T-helper 2 cell treated with Interferon-gamma antibody and Interleukin-4, amounts not matched to agents 5 μg/mL and 100 μg/mL, for 36 hours (primary cell): ENCODE results near the gene NXN.

Experiments used
- DNase-seq: peaks from one replicate; pipeline ENCODE4 v3.0.0; 2021; ENCODE audit warnings: low spot score
- H3K27ac Mint-ChIP-seq: one replicate; pipeline ENCODE4 v1.8.0; 2021; ENCODE audit warnings: mild to moderate bottlenecking, mixed read lengths
- H3K27me3 Mint-ChIP-seq: one replicate; pipeline ENCODE4 v1.8.0; 2021; ENCODE audit warnings: low read depth, mixed read lengths
- H3K36me3 Mint-ChIP-seq: one replicate; pipeline ENCODE4 v1.8.0; 2021; ENCODE audit warnings: low read depth, mixed read lengths
- H3K4me1 Mint-ChIP-seq: one replicate; pipeline ENCODE4 v1.8.0; 2021; ENCODE audit warnings: low read depth, mixed read lengths
- H3K4me3 Mint-ChIP-seq: one replicate; pipeline ENCODE4 v1.8.0; 2022; ENCODE audit warnings: mild to moderate bottlenecking, moderate library complexity, mixed read lengths
- H3K9me3 Mint-ChIP-seq: one replicate; pipeline ENCODE4 v1.8.0; 2021; ENCODE audit warnings: mixed read lengths

The NXN gene

GRCh38 chr17:897970-898619, 81.5 kb downstream of the NXN start:
- Mint-ChIP-seq H3K9me3 (no peaks in the 10 kb centered on the region), H3K27me3 (peaks cover 15% of the 10 kb centered on the region), H3K4me1 (no peaks in the 10 kb centered on the region), H3K27ac (no peak overlapping the region), H3K4me3 (no peak overlapping the region), H3K36me3 (no peaks in the 10 kb centered on the region)
- no peak for DNase-seq

- H3K4me3 Mint-ChIP-seq = no peak overlapping the region
- DNase-seq = no peak
- no peaks in the 10 kb centered on the region for H3K36me3 Mint-ChIP-seq
- H3K27me3 Mint-ChIP-seq = peaks cover 15% of the 10 kb centered on the region
- no peaks in the 10 kb centered on the region for H3K9me3 Mint-ChIP-seq
- no peak overlapping the region for H3K27ac Mint-ChIP-seq
- H3K4me1 Mint-ChIP-seq = no peaks in the 10 kb centered on the region
These were observed 82.5 kb downstream of the NXN start for GRCh38 chr17:896953-897661.

GRCh38 chr17:896454-896853, 83.1 kb downstream of the NXN start:
- no peaks in the 10 kb centered on the region for H3K4me1 Mint-ChIP-seq
- H3K36me3 Mint-ChIP-seq = no peaks in the 10 kb centered on the region
- no peak overlapping the region for H3K4me3 Mint-ChIP-seq
- no peak overlapping the region for H3K27ac Mint-ChIP-seq
- DNase-seq = no peak
- H3K27me3 Mint-ChIP-seq = peaks cover 15% of the 10 kb centered on the region
- H3K9me3 Mint-ChIP-seq = no peaks in the 10 kb centered on the region

GRCh38 chr17:892958-893357, 86.6 kb downstream of the NXN start:
- H3K27me3 Mint-ChIP-seq = peaks cover 16% of the 10 kb centered on the region
- no peaks in the 10 kb centered on the region for H3K36me3 Mint-ChIP-seq
- DNase-seq = no peak
- H3K4me3 Mint-ChIP-seq = no peak overlapping the region
- peaks cover 3% of the 10 kb centered on the region for H3K4me1 Mint-ChIP-seq
- no peak overlapping the region for H3K27ac Mint-ChIP-seq
- no peaks in the 10 kb centered on the region for H3K9me3 Mint-ChIP-seq

GRCh38 chr17:888998-889441, 90.6 kb downstream of the NXN start:
- no peaks in the 10 kb centered on the region for H3K9me3 Mint-ChIP-seq
- peaks cover 2% of the 10 kb centered on the region for H3K27me3 Mint-ChIP-seq
- DNase-seq = no peak
- H3K36me3 Mint-ChIP-seq = no peaks in the 10 kb centered on the region
- H3K4me1 Mint-ChIP-seq = peaks cover 3% of the 10 kb centered on the region
- H3K27ac Mint-ChIP-seq = no peak overlapping the region
- H3K4me3 Mint-ChIP-seq = no peak overlapping the region

GRCh38 chr17:887551-888209, 91.9 kb downstream of the NXN start:
- DNase-seq = no peak
- Mint-ChIP-seq H3K4me3 (no peak overlapping the region), H3K9me3 (no peaks in the 10 kb centered on the region), H3K27me3 (peaks cover 2% of the 10 kb centered on the region), H3K36me3 (no peaks in the 10 kb centered on the region), H3K27ac (no peak overlapping the region), H3K4me1 (peaks cover 3% of the 10 kb centered on the region)

GRCh38 chr17:885971-886571, 93.5 kb downstream of the NXN start:
- Mint-ChIP-seq H3K27me3 (peaks cover 2% of the 10 kb centered on the region), H3K4me3 (no peak overlapping the region), H3K9me3 (no peaks in the 10 kb centered on the region), H3K36me3 (no peaks in the 10 kb centered on the region), H3K4me1 (peaks cover 3% of the 10 kb centered on the region), H3K27ac (no peak overlapping the region)
- DNase-seq = no peak

GRCh38 chr17:883586-883962, 96.0 kb downstream of the NXN start:
- Mint-ChIP-seq H3K4me1 (peaks cover 3% of the 10 kb centered on the region), H3K9me3 (no peaks in the 10 kb centered on the region), H3K27me3 (peaks cover 4% of the 10 kb centered on the region), H3K36me3 (no peaks in the 10 kb centered on the region), H3K4me3 (no peak overlapping the region), H3K27ac (no peak overlapping the region)
- no peak for DNase-seq

GRCh38 chr17:882827-883585, 96.6 kb downstream of the NXN start:
- H3K4me1 Mint-ChIP-seq = peaks cover 3% of the 10 kb centered on the region
- H3K4me3 Mint-ChIP-seq = no peak overlapping the region
- no peaks in the 10 kb centered on the region for H3K36me3 Mint-ChIP-seq
- no peaks in the 10 kb centered on the region for H3K9me3 Mint-ChIP-seq
- no peak for DNase-seq
- H3K27ac Mint-ChIP-seq = no peak overlapping the region
- H3K27me3 Mint-ChIP-seq = peaks cover 4% of the 10 kb centered on the region

GRCh38 chr17:881778-882177, 97.8 kb downstream of the NXN start:
- no peak overlapping the region for H3K4me3 Mint-ChIP-seq
- peaks cover 6% of the 10 kb centered on the region for H3K27me3 Mint-ChIP-seq
- no peak for DNase-seq
- H3K9me3 Mint-ChIP-seq = no peaks in the 10 kb centered on the region
- H3K27ac Mint-ChIP-seq = no peak overlapping the region
- peaks cover 3% of the 10 kb centered on the region for H3K4me1 Mint-ChIP-seq
- H3K36me3 Mint-ChIP-seq = no peaks in the 10 kb centered on the region

GRCh38 chr17:880443-881269, 98.9 kb downstream of the NXN start:
- peaks cover 6% of the 10 kb centered on the region for H3K27me3 Mint-ChIP-seq
- no peak overlapping the region for H3K4me3 Mint-ChIP-seq
- no peak overlapping the region for H3K27ac Mint-ChIP-seq
- no peaks in the 10 kb centered on the region for H3K9me3 Mint-ChIP-seq
- H3K4me1 Mint-ChIP-seq = peaks cover 10% of the 10 kb centered on the region
- no peaks in the 10 kb centered on the region for H3K36me3 Mint-ChIP-seq
- DNase-seq = no peak

- DNase-seq = peak; percentile 33
- no peak overlapping the region for H3K4me3 Mint-ChIP-seq
- peaks cover 10% of the 10 kb centered on the region for H3K4me1 Mint-ChIP-seq
- H3K9me3 Mint-ChIP-seq = no peaks in the 10 kb centered on the region
- no peak overlapping the region for H3K27ac Mint-ChIP-seq
- H3K36me3 Mint-ChIP-seq = no peaks in the 10 kb centered on the region
- H3K27me3 Mint-ChIP-seq = peaks cover 6% of the 10 kb centered on the region
These were observed 99.8 kb downstream of the NXN start for GRCh38 chr17:879546-880442.
